SU-DHL-6 (cell line): ENCODE data around the gene ARL10.

Experiments used
- H2AFZ ChIP-seq: fragments of 200-600 bp; sonication (generic); 2 replicates; pipeline ENCODE4 v1.6.1; 2014; ENCODE audit warnings: low read depth, mild to moderate bottlenecking, moderate library complexity, mixed read lengths, antibody characterized with exemption, low read length; ENCODE audit not compliant: severe bottlenecking
- H3F3A ChIP-seq: fragments of 200-600 bp; shearing (Covaris generic); 2 replicates; pipeline ENCODE4 v1.6.0; 2016; ENCODE audit warnings: antibody characterized with exemption, mild to moderate bottlenecking; ENCODE audit not compliant: insufficient read depth
- H3K27ac ChIP-seq: fragments of 200-600 bp; sonication (generic); 2 replicates; pipeline ENCODE4 v1.5.1; 2016; ENCODE audit warnings: low read depth, mild to moderate bottlenecking, low read length, moderate library complexity, mixed read lengths
- H3K27me3 ChIP-seq: fragments of 200-600 bp; sonication (generic), shearing (Covaris generic); 2 replicates; pipeline ENCODE4 v1.6.0; 2014; ENCODE audit warnings: mild to moderate bottlenecking, low read length
- H3K36me3 ChIP-seq: fragments of 200-600 bp; sonication (generic); 2 replicates; pipeline ENCODE4 v1.6.1; 2014; ENCODE audit warnings: mild to moderate bottlenecking, low read length, mixed read lengths
- H3K4me2 ChIP-seq: fragments of 300-600, 200-600 bp; shearing (Covaris generic), sonication (generic); 2 replicates; pipeline ENCODE4 v1.6.0; 2014; ENCODE audit warnings: low read length, low read depth, mild to moderate bottlenecking; ENCODE audit not compliant: poor library complexity, severe bottlenecking
- H3K4me3 ChIP-seq: fragments of 200-600 bp; sonication (generic); 2 replicates; pipeline ENCODE4 v1.5.1; 2014; ENCODE audit warnings: antibody characterized with exemption, low read length, mild to moderate bottlenecking, mixed read lengths; ENCODE audit not compliant: insufficient read depth, poor library complexity, severe bottlenecking
- H3K79me2 ChIP-seq: fragments of 200-600 bp; sonication (generic); 2 replicates; pipeline ENCODE4 v1.6.1; 2014; ENCODE audit warnings: mild to moderate bottlenecking, low read length, moderate library complexity; ENCODE audit not compliant: insufficient read depth
- H3K9ac ChIP-seq: fragments of 200-600 bp; sonication (generic); 2 replicates; pipeline ENCODE4 v1.7.0; 2014; ENCODE audit warnings: mild to moderate bottlenecking, low read length
- H3K9me2 ChIP-seq: fragments of 200-600 bp; sonication (generic); replicated peaks from 2 replicates; pipeline ENCODE4 v1.6.1; 2014; ENCODE audit warnings: low read length; ENCODE audit not compliant: insufficient read depth
- H3K9me3 ChIP-seq: fragments of 200-600 bp; sonication (generic); 2 replicates; pipeline ENCODE4 v1.6.1; 2014; ENCODE audit warnings: low read length, mixed read lengths; ENCODE audit not compliant: insufficient read depth
- H4K20me1 ChIP-seq: fragments of 200-600 bp; sonication (generic); 2 replicates; pipeline ENCODE4 v1.6.1; 2014; ENCODE audit warnings: low read depth, mild to moderate bottlenecking, antibody characterized with exemption, low read length, moderate library complexity, mixed read lengths
- CTCF ChIP-seq: fragments of 200-600 bp; sonication (generic); IDR thresholded peaks from one replicate; pipeline ENCODE4 v1.5.1; 2017; ENCODE audit warnings: antibody characterized with exemption, mild to moderate bottlenecking, low read length, moderate library complexity; ENCODE audit not compliant: insufficient read depth, poor library complexity, severe bottlenecking
- EZH2phosphoT487 ChIP-seq: fragments of 200-600 bp; sonication (generic), shearing (Covaris generic); conservative IDR thresholded peaks from 2 replicates; pipeline ENCODE4 v1.6.1; 2018; ENCODE audit warnings: mild to moderate bottlenecking, antibody characterized with exemption, low read length, moderate library complexity, mixed read lengths

ARL10 gene

GRCh38 chr5:176427971-176428370 is 62.7 kb downstream of the ARL10 start:
- TF ChIP-seq EZH2phosphoT487 (no peak), CTCF (no peak)
- no peaks in the 10 kb centered on the region for H4K20me1 ChIP-seq
- H3K9me2 ChIP-seq: no peaks in the 10 kb centered on the region
- H3K36me3 ChIP-seq: peaks cover 3% of the 10 kb centered on the region; the same call in 1 of the 2 replicates
- H3K27me3 ChIP-seq: no peaks in the 10 kb centered on the region
- no peak overlapping the region for H3K4me3 ChIP-seq
- no peak overlapping the region for H3K9ac ChIP-seq
- H3F3A ChIP-seq: no peaks in the 10 kb centered on the region
- no peak overlapping the region for H2AFZ ChIP-seq
- no peaks in the 10 kb centered on the region for H3K79me2 ChIP-seq
- H3K4me2 ChIP-seq: no peak overlapping the region
- peaks cover 3% of the 10 kb centered on the region; the same call in 1 of the 2 replicates for H3K9me3 ChIP-seq
- H3K27ac ChIP-seq: no peak overlapping the region

GRCh38 chr5:176429972-176430371 is 64.7 kb downstream of the ARL10 start:
- Histone ChIP-seq H2AFZ (no peak overlapping the region), H3K27me3 (no peaks in the 10 kb centered on the region), H3K36me3 (peaks cover 3% of the 10 kb centered on the region; the same call in 1 of the 2 replicates), H3K4me2 (no peak overlapping the region), H3K79me2 (no peaks in the 10 kb centered on the region), H3K9me2 (no peaks in the 10 kb centered on the region), H3K9ac (no peak overlapping the region), H3F3A (no peaks in the 10 kb centered on the region), H4K20me1 (no peaks in the 10 kb centered on the region), H3K4me3 (no peak overlapping the region), H3K27ac (no peak overlapping the region), H3K9me3 (peaks cover 3% of the 10 kb centered on the region; the same call in 1 of the 2 replicates)
- TF ChIP-seq CTCF (no peak), EZH2phosphoT487 (no peak)
